GM12878 (cell line): ENCODE data around the gene SLC25A47. TPM values are rescaled to one million over a fixed set of nuclear protein-coding genes. Genes with fewer than 3 reads are reported as not detected.

Source experiments
- ATAC-seq: fragments of 200-7000 bp; cut with Tn5 transposase; 3 replicates; pipeline ENCODE4 v1.9.1; 2020; ENCODE audit warnings: mild to moderate bottlenecking, moderate library complexity
- BruUV-seq: library from RNA; stranded (reverse); fragments of 400-500 nt; replicated peaks from 2 replicates; lab custom pipeline; 2021; lab: Mats Ljungman, UMichigan
- CTCF ChIA-PET: fragments of 300-600 bp; sonication (Branson Sonifier 250); formaldehyde crosslinking; extraction: SDS; loops from one replicate; lab custom pipeline; 2021; ENCODE audit warnings: inconsistent platforms; lab: Yijun Ruan, JAX
- POLR2A ChIA-PET: fragments of 350-600 bp; formaldehyde crosslinking; extraction: SDS; loops from one replicate; lab custom pipeline; 2021; ENCODE audit warnings: inconsistent platforms; lab: Charles Lee
- RAD21 ChIA-PET: fragments of 300-600 bp; sonication (Branson Sonifier 250); formaldehyde crosslinking; loops from one replicate; lab custom pipeline; 2023; ENCODE audit warnings: antibody characterized with exemption; ENCODE audit not compliant: unreplicated experiment; lab: Charles Lee
- SMC1A ChIA-PET: fragments of 300-600 bp; sonication (Branson Sonifier 250); formaldehyde crosslinking; loops from one replicate; lab custom pipeline; 2023; ENCODE audit not compliant: unreplicated experiment, uncharacterized antibody; lab: Charles Lee
- DNase-seq: peaks from one replicate; pipeline ENCODE4 v3.0.0-alpha.2; 2011; ENCODE audit warnings: low read depth, low spot score
- FAIRE-seq: peaks from 3 replicates; lab custom pipeline; 2011; peaks lifted over from hg19 to GRCh38; lab: Jason Lieb, UNC
- H2AFZ ChIP-seq: 2 replicates; pipeline ENCODE4 v1.6.0; 2011; ENCODE audit warnings: low read depth, low read length, control low read depth; ENCODE audit not compliant: control insufficient read depth
- H3K27ac ChIP-seq: 2 replicates; pipeline ENCODE4 v1.5.1; 2011; ENCODE audit warnings: control low read depth; ENCODE audit not compliant: control insufficient read depth, insufficient read depth
- H3K27me3 ChIP-seq, 2 experiments: replicated peaks in 1 of 2; 2 replicates each; pipeline versions ENCODE4 v1.6.0 to v1.6.1; 2011; ENCODE audit warnings: low read length in 1 of 2; ENCODE audit not compliant: control insufficient read depth in 2 of 2, insufficient read depth in 2 of 2
- H3K36me3 ChIP-seq, 2 experiments: 2 replicates each; pipeline ENCODE4 v1.5.1; 2011; ENCODE audit warnings: low read length in 1 of 2; ENCODE audit not compliant: control insufficient read depth in 2 of 2, insufficient read depth in 2 of 2
- H3K4me1 ChIP-seq: 2 replicates; pipeline ENCODE4 v1.6.1; 2011; ENCODE audit warnings: mild to moderate bottlenecking, low read length, moderate library complexity, mixed read lengths; ENCODE audit not compliant: control insufficient read depth, insufficient read depth
- H3K4me2 ChIP-seq: 2 replicates; pipeline ENCODE4 v1.6.0; 2011; ENCODE audit warnings: control low read depth; ENCODE audit not compliant: control insufficient read depth, insufficient read depth
- H3K4me3 ChIP-seq: fragments of 200-600 bp; sonication (generic); 2 replicates; pipeline ENCODE4 v1.5.1; 2016
- H3K79me2 ChIP-seq: 2 replicates; pipeline ENCODE4 v1.6.0; 2011; ENCODE audit warnings: low read length; ENCODE audit not compliant: control insufficient read depth, insufficient read depth
- H3K9ac ChIP-seq: 2 replicates; pipeline ENCODE4 v1.8.0; 2011; ENCODE audit warnings: low read length, control low read depth, mixed read lengths; ENCODE audit not compliant: control insufficient read depth, insufficient read depth
- H3K9me3 ChIP-seq: replicated peaks from 3 replicates; pipeline ENCODE4 v1.5.1; 2011; ENCODE audit warnings: mild to moderate bottlenecking, low read length; ENCODE audit not compliant: control insufficient read depth, insufficient read depth
- H4K20me1 ChIP-seq: 2 replicates; pipeline ENCODE4 v1.6.0; 2011; ENCODE audit not compliant: control insufficient read depth, insufficient read depth
- ATF7 ChIP-seq: fragments of 450-650 bp; IDR thresholded peaks from 2 replicates; pipeline ENCODE4 v1.6.1; 2016; ENCODE audit warnings: low read depth, mild to moderate bottlenecking
- CREM ChIP-seq: IDR thresholded peaks from 2 replicates; pipeline ENCODE4 v1.6.1; 2014; ENCODE audit warnings: antibody characterized with exemption, low read depth
- CUX1 ChIP-seq: IDR thresholded peaks from 2 replicates; pipeline ENCODE4 v1.6.1; 2012; ENCODE audit warnings: improper control_type of control experiment, low read depth, low read length; ENCODE audit not compliant: insufficient replicate concordance
- MYB ChIP-seq: fragments of 150-350 bp; IDR thresholded peaks from 2 replicates; pipeline ENCODE4 v1.6.1; 2014; ENCODE audit warnings: mild to moderate bottlenecking, low read depth, low read length, borderline replicate concordance
- NFIC ChIP-seq: IDR thresholded peaks from 2 replicates; pipeline ENCODE4 v1.6.1; 2012; ENCODE audit warnings: low read depth, mild to moderate bottlenecking, inconsistent platforms, low read length, moderate library complexity
- NR2C2 ChIP-seq: IDR thresholded peaks from 2 replicates; pipeline ENCODE4 v1.6.1; 2011; ENCODE audit warnings: borderline replicate concordance, low read depth; ENCODE audit not compliant: control insufficient read depth, insufficient read length
- RAD51 ChIP-seq: fragments of 450-650 bp; IDR thresholded peaks from 2 replicates; pipeline ENCODE4 v1.6.1; 2016; ENCODE audit warnings: moderate library complexity, mild to moderate bottlenecking, inconsistent platforms
- RB1 ChIP-seq: fragments of 450-650 bp; formaldehyde crosslinking; IDR thresholded peaks from 2 replicates; pipeline ENCODE4 v1.6.1; 2017; ENCODE audit warnings: mild to moderate bottlenecking, borderline replicate concordance
- RBBP5 ChIP-seq: fragments of 200-600 bp; sonication (generic); conservative IDR thresholded peaks from 2 replicates; pipeline ENCODE4 v1.6.1; 2016
- RUNX3 ChIP-seq: IDR thresholded peaks from 2 replicates; pipeline ENCODE4 v1.6.1; 2012; ENCODE audit warnings: low read length, inconsistent platforms
- ZNF24 ChIP-seq: fragments of 450-650 bp; IDR thresholded peaks from 2 replicates; pipeline ENCODE4 v1.6.1; 2017; ENCODE audit warnings: antibody characterized with exemption, mild to moderate bottlenecking
- WGBS: methylation state at CpG from one replicate; pipeline ENCODE4 v1.1.6; 2016; ENCODE audit warnings: low lambda C conversion rate; ENCODE audit not compliant: insufficient replicate concordance, insufficient coverage; ENCODE audit errors: missing lambda C conversion rate; 5-methylcytosine and 5-hydroxymethylcytosine counted together
- in situ Hi-C: fragments of 300-500 bp; cut with MboI; formaldehyde crosslinking; loops from 9 replicates; pipeline ENCODE4 v1.14.3; 2018; ENCODE audit warnings: mixed read lengths
- intact Hi-C: fragments of 100-400 bp; cut with micrococcal nuclease; formaldehyde crosslinking; loops from one replicate; pipeline ENCODE4 v1.14.2; 2022; ENCODE audit not compliant: unreplicated experiment
- polyA plus RNA-seq, 11 experiments: library from polyadenylated mRNA; depleted of rRNA in 4 of 11; unstranded in 6 of 11; stranded (reverse) in 5 of 11; fragments of >200 nt; fragmentation: Nextera tagmentation in 4 of 11; fragmentation: Illumina TruSeq in 1 of 11; extraction: Ambion mirVana in 4 of 11; extraction: Trizol in 1 of 11; gene quantifications; 1 replicate in 1 of 11; 2 replicates in 10 of 11; pipeline versions ENCODE4 v1.2.1 to v1.2.3, GENCODE V29; 2011 to 2016; ENCODE audit warnings: inconsistent platforms in 2 of 11, missing spikeins in 2 of 11, low read depth in 1 of 11
- total RNA-seq, 4 experiments: library from RNA; depleted of rRNA in 3 of 4; stranded (reverse); fragments of >200 nt in 3 of 4; fragmentation: Illumina TruSeq in 1 of 4; extraction: Trizol in 1 of 4; gene quantifications; 2 replicates each; pipeline versions ENCODE4 v1.2.1 to v1.2.3, GENCODE V29; 2013 to 2021

SLC25A47 gene
- total and polyA plus RNA-seq, 10 of the 15 experiments (the other 5 are each of a cell fraction or from before 2014, with no cell fraction given): 0.14 TPM; not detected in 9

DNA sequence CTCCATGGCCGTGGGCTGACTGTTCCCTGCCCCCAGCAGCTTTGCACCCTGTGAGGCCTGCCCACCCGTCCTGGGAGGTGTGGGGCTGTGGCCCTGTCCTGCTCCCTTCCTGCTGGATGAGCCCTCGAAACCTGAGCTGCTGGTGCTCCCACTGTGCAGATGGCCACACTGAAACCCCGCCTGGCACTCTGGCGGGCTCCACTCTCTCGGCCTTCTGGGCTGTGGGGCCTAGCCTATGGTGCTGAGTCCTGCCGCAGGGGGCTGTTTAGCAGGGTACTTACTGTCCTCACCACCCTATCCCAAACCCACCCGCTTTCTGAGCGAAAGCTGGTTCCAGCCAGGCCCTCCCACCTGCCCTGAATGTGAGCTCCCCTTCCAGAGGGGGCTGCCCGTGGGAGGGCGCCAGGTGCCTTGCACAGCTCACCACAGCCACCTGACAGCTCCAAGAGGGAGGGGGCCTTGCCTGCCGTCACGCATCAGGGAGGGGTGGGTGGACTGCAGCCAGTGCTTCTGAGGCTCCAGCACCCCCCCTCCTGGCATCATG, 7.3 kb downstream of the SLC25A47 start:
- ChIA-PET CTCF (no interaction called here), SMC1A (no interaction called here), RAD21 (interaction anchor here (0.8 kb wide), 1 partner anchor 55 kb away, joined by 3 read pairs; no protein-coding TSS in a partner anchor), POLR2A (interaction anchor here (0.6 kb wide), 1 partner anchor 33 kb away, joined by 3 read pairs; no protein-coding TSS in a partner anchor)
- DNase-seq (no peak), ATAC-seq (no peak), FAIRE-seq (no peak)
- no peaks in the 10 kb centered on the region for H3K9me3 ChIP-seq
- intact Hi-C loops: no loop called here
- peaks cover 0 to 8% of the 10 kb centered on the region in 2 experiments; a peak in 3 of 4 replicates for H3K36me3 ChIP-seq
- H3K4me3 ChIP-seq: no peak overlapping the region
- H3K79me2 ChIP-seq: no peaks in the 10 kb centered on the region
- no TSS peak for BruUV-seq
- H3K4me2 ChIP-seq: no peak overlapping the region
- no peaks in the 10 kb centered on the region for H4K20me1 ChIP-seq
- no peak overlapping the region for H2AFZ ChIP-seq
- in situ Hi-C loops: no loop called here
- H3K4me1 ChIP-seq: no peaks in the 10 kb centered on the region; the same call in 1 of the 2 replicates
- TF ChIP-seq RB1: no peak
- no peak for TF ChIP-seq RUNX3
- TF ChIP-seq ZNF24: no peak
- TF ChIP-seq CREM: no peak
- TF ChIP-seq RAD51: no peak
- no peak for TF ChIP-seq NFIC
- no peak for TF ChIP-seq RBBP5
- TF ChIP-seq ATF7: no peak
- TF ChIP-seq NR2C2: no peak
- TF ChIP-seq CUX1: no peak
- TF ChIP-seq MYB: no peak
- H3K27me3 ChIP-seq: no peaks in the 10 kb centered on the region
- 60% methylated on average over 13 of the region's 13 CpGs for WGBS
- H3K27ac ChIP-seq: no peak overlapping the region
- no peak overlapping the region for H3K9ac ChIP-seq
